Choroid plexus epithelial cell (primary cell): ENCODE results near the gene UQCRH.

Experiments
- DNase-seq: peaks from one replicate; pipeline ENCODE4 v3.0.0-alpha.2; 2010; ENCODE audit warnings: low read depth
- H3K4me3 ChIP-seq: 2 replicates; pipeline ENCODE4 v1.5.1; 2011; ENCODE audit warnings: low read depth, mild to moderate bottlenecking, control low read depth, low read length, moderate library complexity
- CTCF ChIP-seq: conservative IDR thresholded peaks from 2 replicates; pipeline ENCODE4 v1.5.1; 2011; ENCODE audit warnings: low read depth, mild to moderate bottlenecking, control low read depth, inconsistent platforms, low read length, moderate library complexity

The UQCRH gene

GRCh38 chr1:46303038-46303871 is at the start of gene UQCRH, which contains the start of gene LRRC41:
Gene UQCRH, plus strand, starts transcription at chr1:46303698. Its CDS starts 69 bp downstream, at chr1:46303767.
Gene LRRC41, minus strand, starts transcription at chr1:46303616. Its CDS starts 294 bp downstream, at chr1:46303322.
- no peak for TF ChIP-seq CTCF
- peak within 1 kb of the TSS; percentile 72 for H3K4me3 ChIP-seq
- peak; percentile 98 for DNase-seq

- no peak for TF ChIP-seq CTCF
- H3K4me3 ChIP-seq: no peak overlapping the region
- no peak for DNase-seq
These were observed 48.8 kb upstream of the UQCRH start for GRCh38 chr1:46254668-46255067.

- no peak overlapping the region for H3K4me3 ChIP-seq
- no peak for TF ChIP-seq CTCF
- DNase-seq: no peak
These were observed 47.0 kb upstream of the UQCRH start for GRCh38 chr1:46256523-46256922.

- DNase-seq: no peak
- H3K4me3 ChIP-seq: no peak overlapping the region
- no peak for TF ChIP-seq CTCF
These were observed 41.0 kb upstream of the UQCRH start for GRCh38 chr1:46262508-46262907.

- no peak overlapping the region for H3K4me3 ChIP-seq
- no peak for DNase-seq
- no peak for TF ChIP-seq CTCF
These were observed 40.4 kb upstream of the UQCRH start for GRCh38 chr1:46263146-46263545.

- no peak overlapping the region for H3K4me3 ChIP-seq
- no peak for TF ChIP-seq CTCF
- DNase-seq: no peak
These were observed 34.9 kb upstream of the UQCRH start for GRCh38 chr1:46268578-46268977.
